Suprapubic skin (tissue), 3 donors: Measurements from ENCODE around the gene HHAT.

ENCODE experiments used
- CTCF ChIP-seq, 2 donors: fragments of 200-600 bp in 1 of 2; fragments of 450-650 bp in 1 of 2; sonication (generic) in 1 of 2; IDR thresholded peaks; one replicate each; pipeline ENCODE4 v1.5.1; 2016 to 2019; ENCODE audit warnings: antibody characterized with exemption in 2 of 2, mild to moderate bottlenecking in 1 of 2, moderate library complexity in 1 of 2
- EP300 ChIP-seq: sonication (generic); formaldehyde crosslinking; IDR thresholded peaks from one replicate; pipeline ENCODE4 v1.6.1; 2017; ENCODE audit warnings: antibody characterized with exemption
- POLR2A ChIP-seq, 2 donors: fragments of 450-650 bp; IDR thresholded peaks; one replicate each; pipeline ENCODE4 v1.6.1; 2017; ENCODE audit warnings: antibody characterized with exemption in 2 of 2, mild to moderate bottlenecking in 2 of 2, moderate library complexity in 2 of 2

DNA sequence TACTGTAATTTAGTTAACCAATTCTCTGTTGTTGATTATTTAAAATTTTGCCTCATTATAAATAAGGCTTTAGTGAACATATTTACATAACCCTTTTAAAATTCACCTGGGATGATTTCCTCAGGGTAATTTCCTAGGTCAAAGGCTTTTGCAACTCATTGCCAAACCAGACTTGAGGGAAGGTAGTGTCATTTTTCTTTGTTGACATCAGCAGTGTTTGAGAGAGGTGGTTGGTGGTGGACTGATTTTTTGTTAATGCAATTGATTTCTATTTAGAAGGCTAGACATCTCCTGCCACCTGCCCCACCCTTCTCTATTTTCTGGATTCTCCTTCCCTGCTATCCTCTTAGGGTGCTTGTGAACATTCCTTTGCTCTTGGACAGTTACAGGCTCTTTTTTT lies 116.8 kb downstream of the HHAT start:
- TF ChIP-seq CTCF (IDR thresholded peaks at IDR 0.05) = no peak
- TF ChIP-seq POLR2A (IDR thresholded peaks at IDR 0.05) = no peak
- TF ChIP-seq EP300 = no peak
